Ammon's horn (tissue), 1 donor: ENCODE measurements around the gene GPC1.

Source experiments
- DNase-seq: peaks from one replicate; pipeline ENCODE4 v3.0.0-alpha.2; 2016; ENCODE audit warnings: low spot score

The GPC1 gene

GRCh38 chr2:240456447-240457222 is 21.2 kb downstream of the GPC1 start:
- no peak for DNase-seq

- no peak for DNase-seq
Measured at GRCh38 chr2:240457223-240458043, 22.0 kb downstream of the GPC1 start.

- DNase-seq: no peak
Measured at GRCh38 chr2:240458044-240458899, 22.8 kb downstream of the GPC1 start.

- no peak for DNase-seq
Measured at GRCh38 chr2:240458900-240459391, 23.5 kb downstream of the GPC1 start.

GRCh38 chr2:240459401-240460252 is 24.2 kb downstream of the GPC1 start:
- DNase-seq: no peak

GRCh38 chr2:240460253-240460711 is 24.8 kb downstream of the GPC1 start:
- no peak for DNase-seq

- no peak for DNase-seq
Measured at GRCh38 chr2:240460781-240461431, 25.4 kb downstream of the GPC1 start.

GRCh38 chr2:240461471-240462072 is 26.1 kb downstream of the GPC1 start:
- no peak for DNase-seq

GRCh38 chr2:240462073-240462706 is 26.7 kb downstream of the GPC1 start:
- no peak for DNase-seq

- DNase-seq: no peak
Measured at GRCh38 chr2:240462707-240463273, 27.3 kb downstream of the GPC1 start.

- DNase-seq: no peak
Measured at GRCh38 chr2:240463274-240463865, 27.9 kb downstream of the GPC1 start.

GRCh38 chr2:240463866-240464481 is 28.5 kb downstream of the GPC1 start:
- DNase-seq: no peak

- DNase-seq: no peak
Measured at GRCh38 chr2:240464514-240465241, 29.2 kb downstream of the GPC1 start.

GRCh38 chr2:240465268-240465764 is 29.9 kb downstream of the GPC1 start:
- peak; percentile 2 for DNase-seq

GRCh38 chr2:240465765-240466578 is 30.5 kb downstream of the GPC1 start:
- DNase-seq: peak; percentile 2

- peak; percentile 1 for DNase-seq
Measured at GRCh38 chr2:240466579-240467148, 31.2 kb downstream of the GPC1 start.
